Head of caudate nucleus (tissue), 42 donors: ENCODE data around the gene EMILIN1.

Experiments used
- DNase-seq, 42 donors: peaks; one replicate each; pipeline versions ENCODE4 v3.0.0 to v3.0.0-alpha.2; 2020 to 2021; ENCODE audit warnings: mixed read lengths in 7 of 42
- intact Hi-C: fragments of 100-400 bp; cut with DNase I; formaldehyde crosslinking; loops from one replicate; pipeline ENCODE4 v1.15.0; 2022

EMILIN1 gene

DNA sequence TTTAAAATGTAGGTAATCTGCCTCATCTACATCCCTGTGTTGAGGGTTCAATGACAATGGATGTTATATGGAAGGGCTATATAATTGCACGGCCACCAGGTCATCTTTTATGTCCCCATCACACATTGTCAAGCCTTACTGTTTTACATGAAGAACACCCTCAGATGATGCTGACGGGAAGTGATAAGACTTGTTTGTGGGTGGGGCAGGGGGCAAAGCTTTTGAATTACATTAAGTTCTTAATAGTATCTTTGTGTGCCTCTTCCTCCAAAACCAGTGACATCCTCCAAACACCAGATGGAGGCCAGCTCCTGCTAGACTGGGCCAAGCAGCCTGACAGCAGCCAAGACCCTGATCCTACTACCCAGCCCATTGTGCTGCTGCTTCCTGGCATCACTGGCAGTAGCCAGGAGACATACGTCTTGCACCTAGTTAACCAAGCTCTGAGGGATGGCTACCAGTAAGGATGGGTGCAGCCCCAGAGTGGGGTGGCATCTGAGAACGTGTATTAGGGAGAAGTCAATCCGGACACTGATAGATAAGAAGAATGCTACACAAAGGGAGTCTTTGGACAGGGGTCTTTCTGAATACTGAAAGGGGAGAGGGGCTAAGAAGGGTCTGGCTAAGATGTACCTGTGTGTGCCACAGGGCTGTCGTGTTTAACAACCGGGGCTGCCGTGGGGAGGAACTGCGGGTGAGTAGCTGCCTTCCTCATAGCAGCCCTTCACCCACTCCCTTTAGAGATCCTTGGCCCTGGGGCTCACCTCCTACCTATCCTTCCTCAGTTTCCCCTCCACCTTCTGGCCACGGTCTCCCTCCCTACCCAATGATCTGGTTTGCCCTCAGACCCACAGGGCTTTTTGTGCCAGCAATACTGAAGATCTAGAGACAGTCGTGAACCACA is 50.5 kb downstream of the EMILIN1 start:
- intact Hi-C loops = no loop called here

DNA sequence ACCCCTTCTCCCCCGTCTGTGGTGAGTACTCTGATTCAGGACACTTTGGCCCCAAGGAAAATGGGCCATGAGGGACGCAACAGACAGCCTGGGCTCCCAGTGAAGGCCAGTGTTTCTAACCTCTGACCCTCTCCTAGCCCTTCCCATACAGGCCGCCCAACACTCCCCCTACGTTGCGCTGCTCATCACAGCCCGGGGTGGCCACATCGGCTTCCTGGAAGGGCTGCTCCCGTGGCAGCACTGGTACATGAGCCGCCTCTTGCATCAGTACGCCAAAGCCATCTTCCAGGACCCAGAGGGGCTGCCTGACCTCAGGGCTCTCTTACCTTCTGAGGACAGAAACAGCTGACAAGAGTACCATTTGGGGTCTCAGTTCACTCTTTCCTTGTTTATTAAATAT is 52.0 kb downstream of the EMILIN1 start:
- no peak for DNase-seq
- intact Hi-C loops = loop anchor here (5.0 kb wide), 1 partner anchor 82 kb away; the partner anchor contains the start of genes ATRAID and SLC5A6

More for the DNA sequence above, 50.5 kb downstream of the EMILIN1 start:
- no peak for DNase-seq

DNA sequence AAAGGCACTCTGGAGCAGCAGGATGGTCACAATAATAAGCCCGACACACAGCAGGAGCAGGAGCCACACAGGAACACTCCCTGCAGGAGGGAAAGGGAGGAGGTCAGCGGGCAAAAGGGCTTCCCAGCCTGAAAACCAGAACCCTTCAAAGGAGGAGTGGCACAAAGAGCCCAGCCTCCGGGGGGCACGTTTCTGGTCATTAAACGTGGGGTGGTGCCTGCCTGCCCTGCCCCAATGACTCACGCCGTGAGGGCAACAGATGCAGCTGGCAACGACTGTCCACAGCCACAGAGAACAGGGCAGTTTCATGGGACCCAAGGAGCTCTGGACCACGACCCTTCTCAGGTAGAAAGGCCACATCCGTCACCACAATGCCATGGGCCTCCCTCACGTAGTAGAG is 53.0 kb downstream of the EMILIN1 start:
- intact Hi-C loops = loop anchor here (5.0 kb wide), 1 partner anchor 81 kb away; the partner anchor contains the start of genes ATRAID and SLC5A6
- DNase-seq = no peak

DNA sequence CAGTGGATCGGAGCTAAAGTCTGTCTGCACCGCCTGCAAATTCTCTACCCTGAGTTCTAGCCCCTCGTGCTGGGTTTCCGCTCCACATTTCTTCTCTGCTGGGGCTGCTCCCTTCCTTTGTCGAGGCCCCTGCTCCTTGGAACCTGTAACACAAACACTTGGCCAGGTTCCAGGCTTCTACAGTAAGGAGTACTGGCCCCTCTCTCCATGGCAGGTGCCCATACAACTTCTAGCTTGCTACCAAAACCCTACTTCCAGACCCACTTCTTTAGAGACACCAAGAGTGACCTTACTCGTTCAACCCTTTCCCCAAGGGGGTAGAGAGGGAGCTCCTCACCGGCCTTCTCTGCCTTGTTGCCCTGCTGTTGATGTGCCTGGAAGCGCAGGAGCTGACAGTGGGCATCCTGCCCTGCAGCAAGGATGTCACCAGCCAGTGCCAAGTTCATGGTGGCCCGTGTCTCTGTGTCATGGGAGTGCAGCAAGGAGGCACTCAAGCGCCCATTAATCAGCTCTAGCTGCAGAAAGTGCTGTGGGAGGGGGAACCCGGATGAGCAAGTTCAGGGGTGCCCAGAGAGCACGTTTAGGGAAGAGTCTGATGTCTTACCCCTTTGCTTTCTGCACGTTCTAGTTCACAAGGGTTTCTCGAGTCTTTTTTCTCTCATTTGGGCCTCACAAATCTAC is 54.9 kb downstream of the EMILIN1 start:
- DNase-seq = peak in 5 of 42 donors; percentile 22 to 44 (median 38)
- intact Hi-C loops = loop anchor here (5.0 kb wide), 1 partner anchor 79 kb away; the partner anchor contains the start of genes ATRAID and SLC5A6

DNA sequence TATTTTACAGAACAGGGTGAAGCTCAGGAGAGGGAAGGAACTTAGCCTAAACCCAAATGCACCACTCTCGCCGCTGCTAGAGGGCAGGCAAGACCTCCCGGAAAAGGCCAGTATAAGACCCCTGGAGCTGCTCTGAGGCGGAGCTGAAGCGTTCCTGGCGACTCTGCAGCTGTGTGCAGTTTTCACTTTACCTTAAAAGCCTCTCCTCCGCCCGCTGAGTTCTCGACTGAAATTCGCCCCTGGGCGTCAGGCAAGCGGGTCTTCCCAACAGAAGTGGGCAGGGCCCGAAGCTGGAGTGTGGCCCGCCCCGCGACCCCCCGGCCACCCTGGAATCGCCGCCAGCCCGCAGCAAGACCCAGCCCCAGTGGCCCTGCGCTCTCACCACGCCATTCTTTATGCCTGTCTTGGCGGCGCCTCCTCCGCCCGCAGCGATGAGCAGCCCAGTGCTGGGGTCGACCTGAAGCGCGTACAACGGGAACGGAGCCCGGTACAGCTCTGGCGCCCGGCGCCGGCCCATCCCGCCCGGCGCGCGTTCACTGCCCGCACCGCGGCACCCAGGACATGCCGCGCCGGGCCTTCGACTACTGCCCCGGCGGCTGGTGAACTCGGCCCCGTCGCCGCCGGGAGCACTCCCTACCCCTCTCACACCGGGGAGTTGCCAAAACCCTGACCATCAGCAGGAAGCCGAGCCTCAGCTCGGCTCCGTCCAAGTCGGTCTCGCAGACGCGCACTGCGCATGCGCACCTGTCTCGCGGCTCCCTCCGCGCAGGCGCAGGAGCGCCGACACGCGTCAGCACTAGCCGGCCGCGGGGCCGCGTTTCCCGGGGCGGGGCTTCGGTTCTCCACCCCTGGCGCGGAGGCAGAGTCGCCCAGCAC is 55.7 kb downstream of the EMILIN1 start, which contains the start of gene PREB:
Gene PREB, minus strand, starts transcription at position 732 of the 876 bp plus-strand sequence. Its CDS starts 215 bp downstream, at position 517.
- intact Hi-C loops = loop anchor here (5.0 kb wide), 1 partner anchor 78 kb away; the partner anchor contains the start of genes ATRAID and SLC5A6

DNA sequence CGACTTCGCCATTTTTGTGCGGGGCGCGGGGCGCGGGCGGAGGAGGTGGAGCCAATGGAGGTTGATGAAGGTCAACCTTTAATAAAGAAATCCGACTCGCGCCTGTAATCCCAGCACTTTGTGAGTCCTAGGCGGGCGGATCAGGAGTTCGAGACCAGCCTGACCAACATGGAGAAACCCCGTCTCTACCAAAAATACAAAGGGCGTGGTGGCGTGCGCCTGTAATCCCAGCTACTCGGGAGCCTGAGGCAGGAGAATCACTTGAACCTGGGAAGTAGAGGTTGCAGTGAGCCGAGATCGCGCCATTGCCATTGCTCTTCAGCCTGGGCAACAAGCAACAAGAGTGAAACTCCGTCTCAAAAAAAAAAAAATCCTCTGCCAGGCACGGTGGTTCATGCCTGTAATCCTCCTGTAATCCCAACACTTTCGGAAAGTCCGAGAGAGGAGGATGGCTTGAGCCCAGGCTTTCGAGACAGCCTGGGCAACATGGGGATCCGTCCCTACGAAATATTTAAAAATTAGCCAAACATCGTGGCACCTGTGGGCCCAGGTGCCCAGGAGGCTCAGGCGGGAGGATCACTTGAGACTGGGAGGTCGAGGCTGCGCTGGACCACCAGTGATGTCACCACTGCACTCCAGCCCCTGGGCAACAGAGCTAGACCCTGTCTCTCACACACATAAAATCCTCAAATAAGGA is 56.5 kb downstream of the EMILIN1 start:
- DNase-seq = no peak
- intact Hi-C loops = loop anchor here (5.0 kb wide), 1 partner anchor 77 kb away; the partner anchor contains the start of genes ATRAID and SLC5A6

More for the DNA sequence above, 55.7 kb downstream of the EMILIN1 start, which contains the start of gene PREB:
- DNase-seq = peak; percentile 90 to 99 (median 97)

DNA sequence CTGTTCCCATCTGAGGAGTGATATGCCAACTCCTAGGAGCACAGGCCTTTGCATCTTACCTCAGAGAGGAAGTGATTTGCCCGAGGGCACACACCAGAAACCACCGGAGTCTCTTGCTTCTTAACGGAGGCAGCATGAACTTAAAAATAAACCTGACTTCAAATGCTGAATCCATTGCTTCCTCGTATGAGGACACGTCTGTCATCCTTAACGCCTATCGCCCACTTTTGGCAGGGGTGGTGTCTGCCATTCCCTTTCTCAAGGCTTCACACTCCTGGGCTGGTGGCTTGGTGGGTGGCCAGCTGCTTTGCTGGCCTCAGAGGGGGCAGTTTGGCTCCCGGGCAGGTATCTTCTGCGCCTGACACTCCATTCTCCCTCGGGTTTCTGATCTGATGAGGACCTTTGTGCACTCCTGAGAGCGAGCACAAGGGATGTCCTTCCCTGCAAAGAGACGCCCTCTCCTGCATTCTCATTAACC is 57.1 kb downstream of the EMILIN1 start:
- intact Hi-C loops = no loop called here
- no peak for DNase-seq
